AG09309 (cell line): ENCODE results near the gene PPP1R9B.

Experiments used
- DNase-seq: peaks from one replicate; pipeline ENCODE4 v3.0.0-alpha.2; 2010; ENCODE audit warnings: low read depth
- H3K4me3 ChIP-seq: 2 replicates; pipeline ENCODE4 v1.5.1; 2011; ENCODE audit warnings: mild to moderate bottlenecking, low read depth, low read length, moderate library complexity; ENCODE audit not compliant: control insufficient read depth
- TF ChIP-seq, protein P1 (sequence below): IDR thresholded peaks from 2 replicates; pipeline ENCODE4 v1.5.1; 2011; ENCODE audit warnings: mild to moderate bottlenecking, low read depth, low read length, inconsistent platforms; ENCODE audit not compliant: insufficient read depth, control insufficient read depth; ENCODE audit errors: missing control alignments

The PPP1R9B gene

DNA sequence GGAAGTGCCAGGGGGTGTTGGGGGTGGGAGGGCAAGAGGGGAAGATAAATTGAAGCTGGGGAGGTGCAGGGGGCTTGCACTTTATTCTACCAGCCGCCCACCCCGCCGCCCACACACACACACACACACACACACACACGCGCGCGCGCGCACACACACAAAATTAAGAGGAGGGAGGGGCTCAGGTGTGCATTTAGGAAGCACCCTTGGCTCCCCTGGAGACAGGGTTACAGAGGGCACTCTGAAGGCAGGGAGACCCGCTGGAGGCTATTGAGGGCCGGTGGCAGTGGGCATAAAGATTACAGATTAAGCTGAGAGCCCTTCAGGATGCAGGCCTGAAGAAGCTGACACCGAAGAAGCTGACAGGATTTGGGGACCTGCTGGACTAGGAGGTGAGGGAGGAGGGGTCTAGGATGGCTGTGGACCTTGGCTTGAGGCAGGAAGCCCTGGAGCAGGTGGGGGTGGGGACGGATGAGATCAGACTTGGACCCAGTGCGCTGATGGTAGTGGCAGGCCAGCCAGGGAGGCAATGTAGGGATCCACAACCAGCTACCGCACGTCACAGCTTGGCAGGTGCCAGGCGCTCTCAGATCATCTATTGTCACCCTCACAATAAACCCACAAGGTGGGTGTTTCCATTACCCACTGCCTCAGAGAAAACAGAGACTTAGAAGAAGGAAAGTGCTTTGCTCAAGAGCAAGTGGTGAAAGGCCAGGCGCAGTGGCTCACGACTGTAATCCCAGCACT lies 19.7 kb downstream of the PPP1R9B start:
- peak overlapping the region; percentile 57 for H3K4me3 ChIP-seq
- TF ChIP-seq, protein P1, sequence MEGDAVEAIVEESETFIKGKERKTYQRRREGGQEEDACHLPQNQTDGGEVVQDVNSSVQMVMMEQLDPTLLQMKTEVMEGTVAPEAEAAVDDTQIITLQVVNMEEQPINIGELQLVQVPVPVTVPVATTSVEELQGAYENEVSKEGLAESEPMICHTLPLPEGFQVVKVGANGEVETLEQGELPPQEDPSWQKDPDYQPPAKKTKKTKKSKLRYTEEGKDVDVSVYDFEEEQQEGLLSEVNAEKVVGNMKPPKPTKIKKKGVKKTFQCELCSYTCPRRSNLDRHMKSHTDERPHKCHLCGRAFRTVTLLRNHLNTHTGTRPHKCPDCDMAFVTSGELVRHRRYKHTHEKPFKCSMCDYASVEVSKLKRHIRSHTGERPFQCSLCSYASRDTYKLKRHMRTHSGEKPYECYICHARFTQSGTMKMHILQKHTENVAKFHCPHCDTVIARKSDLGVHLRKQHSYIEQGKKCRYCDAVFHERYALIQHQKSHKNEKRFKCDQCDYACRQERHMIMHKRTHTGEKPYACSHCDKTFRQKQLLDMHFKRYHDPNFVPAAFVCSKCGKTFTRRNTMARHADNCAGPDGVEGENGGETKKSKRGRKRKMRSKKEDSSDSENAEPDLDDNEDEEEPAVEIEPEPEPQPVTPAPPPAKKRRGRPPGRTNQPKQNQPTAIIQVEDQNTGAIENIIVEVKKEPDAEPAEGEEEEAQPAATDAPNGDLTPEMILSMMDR: no peak
- no peak for DNase-seq

GRCh38 chr17:50129728-50130558 lies 20.5 kb downstream of the PPP1R9B start, which contains the start of gene SAMD14:
TSS of gene SAMD14 (minus strand) at chr17:50130160. CDS start at chr17:50124959, 5,201 bp downstream.
- H3K4me3 ChIP-seq: peak within 1 kb of the TSS; percentile 57
- TF ChIP-seq, protein P1: no peak
- no peak for DNase-seq

DNA sequence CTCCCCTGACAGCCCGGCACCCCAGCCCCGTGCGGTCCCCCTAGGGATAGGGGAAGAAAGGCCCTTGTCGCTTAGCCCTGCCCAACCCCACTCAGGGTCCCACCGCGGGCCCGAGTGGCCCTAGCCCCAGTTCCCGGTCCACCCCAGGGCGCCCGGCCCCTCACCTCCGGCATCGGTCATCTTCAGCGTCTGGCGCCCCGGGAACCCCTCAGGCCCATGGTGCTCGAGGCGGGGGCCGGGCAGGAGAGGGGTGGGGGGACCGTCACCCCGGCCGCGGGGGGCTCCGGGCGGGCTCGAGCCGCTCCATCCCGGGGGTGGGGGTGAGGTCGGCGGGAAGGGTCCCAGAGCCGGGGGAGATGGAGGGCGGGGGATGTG lies 21.1 kb downstream of the PPP1R9B start:
- peak overlapping the region; percentile 57 for H3K4me3 ChIP-seq
- TF ChIP-seq, protein P1: no peak
- no peak for DNase-seq

GRCh38 chr17:50128441-50129352 lies 21.8 kb downstream of the PPP1R9B start:
- TF ChIP-seq, protein P1: no peak
- no peak for DNase-seq
- peak overlapping the region; percentile 57 for H3K4me3 ChIP-seq

DNA sequence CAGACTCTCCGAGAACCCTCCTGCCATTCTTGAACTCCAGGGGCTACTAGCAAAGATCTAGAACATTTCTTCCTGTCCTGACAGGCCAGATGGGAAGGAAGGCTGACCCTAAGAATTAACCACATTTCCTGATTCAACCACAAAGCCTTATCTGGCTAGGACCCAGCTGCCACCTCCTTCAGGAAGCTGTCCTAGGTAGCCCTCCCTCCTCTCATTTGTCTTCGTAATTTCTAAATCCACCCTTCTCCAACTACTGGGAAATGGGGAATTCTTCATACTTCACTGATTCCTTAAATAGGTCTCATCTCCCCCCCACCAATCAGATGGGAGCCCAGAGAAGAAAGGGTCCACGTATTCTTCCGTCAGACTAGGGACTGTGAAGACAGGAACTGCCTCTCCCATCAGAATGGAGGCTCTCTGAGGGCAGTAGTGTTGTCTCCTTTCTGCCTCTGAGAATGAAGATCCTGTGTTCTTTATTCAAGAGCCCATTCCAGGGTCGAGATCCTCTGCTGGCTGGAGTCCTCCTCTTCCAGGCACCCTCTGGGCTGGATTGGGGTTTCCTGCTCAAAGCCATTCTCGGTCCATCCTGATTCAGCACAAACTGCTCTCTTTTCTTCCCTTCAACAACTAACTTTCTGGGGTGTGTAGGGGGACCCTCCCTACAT lies 22.6 kb downstream of the PPP1R9B start:
- TF ChIP-seq, protein P1: no peak
- DNase-seq: no peak
- no peak overlapping the region for H3K4me3 ChIP-seq

DNA sequence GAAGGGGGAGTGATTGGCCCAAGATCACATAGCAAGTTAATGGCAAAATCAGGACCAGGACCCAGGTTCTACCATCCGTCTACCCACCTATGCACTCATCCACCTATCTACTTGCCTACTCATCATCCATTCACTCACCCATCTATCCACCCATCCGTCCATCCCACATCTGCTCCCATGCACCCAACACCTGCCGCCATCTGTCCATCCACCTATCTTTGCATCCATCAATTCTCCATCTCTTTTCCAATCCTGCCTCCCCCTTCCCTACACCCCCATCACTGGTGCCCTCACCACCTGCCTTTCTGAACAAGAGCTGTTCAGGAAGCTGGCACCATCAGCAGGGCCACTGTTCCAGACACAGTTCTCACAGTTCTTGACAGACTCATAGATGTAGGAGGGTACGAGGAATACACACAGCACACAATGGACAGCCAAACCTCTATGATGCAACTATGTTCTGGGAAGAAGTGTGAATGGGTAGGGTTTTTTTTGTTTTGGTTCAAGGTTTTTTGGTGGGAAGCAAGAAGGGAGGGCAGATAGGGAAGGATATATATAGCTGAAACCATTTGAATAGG lies 25.0 kb downstream of the PPP1R9B start:
- H3K4me3 ChIP-seq: no peak overlapping the region
- DNase-seq: no peak
- TF ChIP-seq, protein P1: no peak
